Measurements from ENCODE around the gene CCDC107.

GRCh38 chr9:35673132-35674024 is 15.3 kb downstream of the CCDC107 start, which contains the start of gene CA9:
- no peak for TF ChIP-seq CTCF (IDR thresholded peaks at IDR 0.05)
- no peak for TF ChIP-seq POLR2A (IDR thresholded peaks at IDR 0.05)
